Sigmoid colon (tissue), 7 donors: Measurements from ENCODE around the gene ZNF579. TPM values are rescaled to one million over a fixed set of nuclear protein-coding genes. Genes with fewer than 3 reads are reported as not detected.

Source experiments
- DNase-seq: peaks from one replicate; pipeline ENCODE4 v3.0.0-alpha.2; 2019
- H3K27ac ChIP-seq, 4 donors: fragments of 200-600 bp; sonication (generic); one replicate each; pipeline ENCODE4 v1.5.1; 2016 to 2019; ENCODE audit warnings: mild to moderate bottlenecking in 1 of 4
- H3K27me3 ChIP-seq, 3 donors: fragments of 200-600 bp; sonication (generic); one replicate each; pipeline ENCODE4 v1.5.1; 2019; ENCODE audit warnings: mild to moderate bottlenecking in 1 of 3
- H3K36me3 ChIP-seq, 4 donors: fragments of 200-600 bp; sonication (generic); one replicate each; pipeline ENCODE4 v1.5.1; 2016 to 2019
- H3K4me1 ChIP-seq, 4 donors: fragments of 200-600 bp; sonication (generic); one replicate each; pipeline ENCODE4 v1.5.1; 2017 to 2019
- H3K4me3 ChIP-seq, 4 donors: fragments of 200-600 bp; sonication (generic); one replicate each; pipeline ENCODE4 v1.5.1; 2017 to 2019; ENCODE audit warnings: mild to moderate bottlenecking in 2 of 4, moderate library complexity in 1 of 4
- H3K9me3 ChIP-seq, 4 donors: fragments of 200-600 bp in 3 of 4; sonication (generic) in 3 of 4; one replicate each; pipeline versions ENCODE4 v1.5.1 to v1.6.1; 2013 to 2019
- CTCF ChIP-seq, 4 experiments: fragments of 450-650 bp in 3 of 4; fragments of 200-600 bp in 1 of 4; IDR thresholded peaks; one replicate each; pipeline ENCODE4 v1.5.1; 2016 to 2019; ENCODE audit warnings: antibody characterized with exemption in 4 of 4, mild to moderate bottlenecking in 3 of 4, moderate library complexity in 2 of 4
- EP300 ChIP-seq, 4 donors: sonication (generic); formaldehyde crosslinking; IDR thresholded peaks; one replicate each; pipeline ENCODE4 v1.6.1; 2017; ENCODE audit warnings: antibody characterized with exemption in 4 of 4
- POLR2A ChIP-seq, 2 donors: fragments of 450-650 bp; IDR thresholded peaks; one replicate each; pipeline ENCODE4 v1.6.1; 2016; ENCODE audit warnings: antibody characterized with exemption in 2 of 2, mild to moderate bottlenecking in 2 of 2, moderate library complexity in 2 of 2
- POLR2AphosphoS5 ChIP-seq, 4 donors: sonication (generic); formaldehyde crosslinking; IDR thresholded peaks; one replicate each; pipeline ENCODE4 v1.6.1; 2017; ENCODE audit warnings: antibody characterized with exemption in 4 of 4
- WGBS, 2 donors: extraction: QIAGEN DNeasy Blood & Tissue Kit; methylation state at CpG; one replicate each; pipeline ENCODE4 v1.1.7; 2013; 5-methylcytosine and 5-hydroxymethylcytosine counted together
- intact Hi-C: fragments of 100-400 bp; cut with DNase I; formaldehyde crosslinking; loops from one replicate; pipeline ENCODE4 v1.15.1; 2023
- polyA plus RNA-seq, 3 donors: library from polyadenylated mRNA; stranded (reverse); fragments of 200-250 nt; gene quantifications; one replicate each; pipeline ENCODE4 v1.2.3, GENCODE V29; 2013
- total RNA-seq, 4 donors: library from RNA; depleted of rRNA; stranded (reverse); fragments of >200 nt; gene quantifications; one replicate each; pipeline ENCODE4 v1.1.0, GENCODE V29; 2016
- donor health status: healthy with polysubstance abuse.
- donor health status: Bipolar disorder and iron deficiency.
- donor health status: healthy.

The ZNF579 gene
- total RNA-seq (1 to 10 TPM; 1.4 to 3.0 (median 2.2) TPM), polyA plus RNA-seq (1 to 10 TPM in 2 of 3 donors, under 1 TPM in 1; 0.69 to 4.0 (median 1.8) TPM)

GRCh38 chr19:55580628-55581144 lies at the start of gene ZNF579:
Gene ZNF579, minus strand, starts transcription at chr19:55580848. Its CDS starts 1,209 bp downstream, at chr19:55579639.
- Histone ChIP-seq H3K36me3 (peaks cover 0 to 25% (median 19%) of the 10 kb centered on the region in 4 donors), H3K27me3 (no peaks in the 10 kb centered on the region), H3K9me3 (no peaks in the 10 kb centered on the region), H3K4me3 (peak within 1 kb of the TSS; percentile 71 to 90 (median 85)), H3K27ac (peak within 1 kb of the TSS; percentile 86 to 94 (median 90)), H3K4me1 (peaks cover 0 to 31% (median 23%) of the 10 kb centered on the region in 4 donors)
- TF ChIP-seq CTCF (IDR thresholded peaks at IDR 0.05) (no peak), POLR2A (IDR thresholded peaks at IDR 0.05) (no peak), EP300 (IDR thresholded peaks at IDR 0.05) (no peak), POLR2AphosphoS5 (IDR thresholded peaks at IDR 0.05) (peak in 2 of 4 donors; percentile 46 to 49)
- WGBS, 2 donors = 1% methylated on average over 24 of the region's 24 CpGs
- peak; percentile 93 for DNase-seq
- intact Hi-C loops = loop anchor here (1.0 to 2.0 kb wide), 2 partner anchors 54 to 63 kb away; no protein-coding TSS in a partner anchor

- H3K36me3 ChIP-seq = peaks cover 0 to 10% (median 3%) of the 10 kb centered on the region in 4 donors
- no peak overlapping the region for H3K27ac ChIP-seq
- H3K9me3 ChIP-seq = no peaks in the 10 kb centered on the region
- 78 to 87% methylated on average over 11 of the region's 11 CpGs for WGBS, 2 donors
- DNase-seq = no peak
- H3K27me3 ChIP-seq = no peaks in the 10 kb centered on the region
- H3K4me3 ChIP-seq = no peak overlapping the region
- intact Hi-C loops = no loop called here
- peaks cover 0 to 14% (median 13%) of the 10 kb centered on the region in 4 donors for H3K4me1 ChIP-seq
- no peak for TF ChIP-seq EP300 (IDR thresholded peaks at IDR 0.05)
Observed at GRCh38 chr19:55626350-55626749, 45.7 kb upstream of the ZNF579 start.

- 34 to 45% methylated on average over 11 of the region's 11 CpGs for WGBS, 2 donors
Observed at GRCh38 chr19:55625004-55625326, 44.3 kb upstream of the ZNF579 start.

GRCh38 chr19:55624109-55625003 lies 43.7 kb upstream of the ZNF579 start, which contains the start of gene ZNF784:
Gene ZNF784, minus strand, starts transcription at chr19:55624566. Its CDS starts 5 bp downstream, at chr19:55624561.
- Histone ChIP-seq H3K4me1 (peaks cover 0 to 14% (median 13%) of the 10 kb centered on the region in 4 donors), H3K4me3 (peak within 1 kb of the TSS; percentile 63 to 68 (median 64)), H3K27ac (peak within 1 kb of the TSS; percentile 91 to 97 (median 94)), H3K9me3 (no peaks in the 10 kb centered on the region), H3K36me3 (peaks cover 0 to 16% (median 6%) of the 10 kb centered on the region in 4 donors), H3K27me3 (no peaks in the 10 kb centered on the region)
- WGBS, 2 donors = 0 to 1% methylated on average over 56 of the region's 56 CpGs
- DNase-seq = peak; percentile 97
- intact Hi-C loops = no loop called here
- TF ChIP-seq CTCF (IDR thresholded peaks at IDR 0.05) (no peak), POLR2AphosphoS5 (IDR thresholded peaks at IDR 0.05) (peak; percentile 46 to 77 (median 62)), EP300 (IDR thresholded peaks at IDR 0.05) (no peak), POLR2A (IDR thresholded peaks at IDR 0.05) (peak in 1 of 2 donors; percentile 12)

More at GRCh38 chr19:55625004-55625326, 44.3 kb upstream of the ZNF579 start:
- H3K9me3 ChIP-seq = no peaks in the 10 kb centered on the region
- no peaks in the 10 kb centered on the region for H3K27me3 ChIP-seq
- peaks cover 0 to 14% (median 13%) of the 10 kb centered on the region in 4 donors for H3K4me1 ChIP-seq
- DNase-seq = no peak
- intact Hi-C loops = no loop called here
- no peak for TF ChIP-seq CTCF (IDR thresholded peaks at IDR 0.05)
- no peak for TF ChIP-seq POLR2AphosphoS5 (IDR thresholded peaks at IDR 0.05)
- no peak for TF ChIP-seq POLR2A (IDR thresholded peaks at IDR 0.05)
- TF ChIP-seq EP300 (IDR thresholded peaks at IDR 0.05) = no peak
- H3K27ac ChIP-seq = peak overlapping the region; percentile 91 to 97 (median 94)
- H3K4me3 ChIP-seq = peak overlapping the region; percentile 63 to 68 (median 64)
- H3K36me3 ChIP-seq = peaks cover 0 to 16% (median 6%) of the 10 kb centered on the region in 4 donors

GRCh38 chr19:55623561-55623960 lies 42.9 kb upstream of the ZNF579 start:
- Histone ChIP-seq H3K27me3 (no peaks in the 10 kb centered on the region), H3K9me3 (no peaks in the 10 kb centered on the region), H3K4me3 (peak overlapping the region in 1 of 4 donors; percentile 64), H3K36me3 (peaks cover 0 to 16% (median 6%) of the 10 kb centered on the region in 4 donors), H3K27ac (peak overlapping the region; percentile 91 to 97 (median 94)), H3K4me1 (peaks cover 0 to 14% (median 13%) of the 10 kb centered on the region in 4 donors)
- intact Hi-C loops = no loop called here
- WGBS, 2 donors = 56 to 71% methylated on average over 7 of the region's 7 CpGs
- DNase-seq = no peak
- TF ChIP-seq CTCF (IDR thresholded peaks at IDR 0.05) = no peak
- no peak for TF ChIP-seq POLR2A (IDR thresholded peaks at IDR 0.05)
- TF ChIP-seq POLR2AphosphoS5 (IDR thresholded peaks at IDR 0.05) = no peak
- no peak for TF ChIP-seq EP300 (IDR thresholded peaks at IDR 0.05)
